Stimulated activated CD4-positive, alpha-beta T cell treated with anti-CD3 and anti-CD28 coated beads, Interleukin-4, amount 100 ng/mL, for 48 hours (primary cell): Measurements from ENCODE around the gene STPG3.
A peak's percentile ranks its signal among the peaks of the same experiment; 100 is the strongest.

ENCODE experiments used
- DNase-seq, 2 donors: peaks; one replicate each; pipeline ENCODE4 v3.0.0-alpha.2; 2020; ENCODE audit warnings: low read depth in 2 of 2

Gene STPG3

GRCh38 chr9:137222190-137223077, 28.7 kb upstream of the STPG3 start, which contains the start of gene RNF208:
TSS of gene RNF208 (minus strand) at chr9:137222240. CDS start at chr9:137221212, 1,028 bp downstream.
- no peak for DNase-seq

GRCh38 chr9:137223078-137223970, 27.8 kb upstream of the STPG3 start:
- DNase-seq = peak; percentile 97 to 100

GRCh38 chr9:137224830-137225694, 26.0 kb upstream of the STPG3 start, which contains the start of gene CYSRT1:
TSS of gene CYSRT1 (plus strand) at chr9:137225174. CDS start at chr9:137225622, 448 bp downstream.
- no peak for DNase-seq

DNA sequence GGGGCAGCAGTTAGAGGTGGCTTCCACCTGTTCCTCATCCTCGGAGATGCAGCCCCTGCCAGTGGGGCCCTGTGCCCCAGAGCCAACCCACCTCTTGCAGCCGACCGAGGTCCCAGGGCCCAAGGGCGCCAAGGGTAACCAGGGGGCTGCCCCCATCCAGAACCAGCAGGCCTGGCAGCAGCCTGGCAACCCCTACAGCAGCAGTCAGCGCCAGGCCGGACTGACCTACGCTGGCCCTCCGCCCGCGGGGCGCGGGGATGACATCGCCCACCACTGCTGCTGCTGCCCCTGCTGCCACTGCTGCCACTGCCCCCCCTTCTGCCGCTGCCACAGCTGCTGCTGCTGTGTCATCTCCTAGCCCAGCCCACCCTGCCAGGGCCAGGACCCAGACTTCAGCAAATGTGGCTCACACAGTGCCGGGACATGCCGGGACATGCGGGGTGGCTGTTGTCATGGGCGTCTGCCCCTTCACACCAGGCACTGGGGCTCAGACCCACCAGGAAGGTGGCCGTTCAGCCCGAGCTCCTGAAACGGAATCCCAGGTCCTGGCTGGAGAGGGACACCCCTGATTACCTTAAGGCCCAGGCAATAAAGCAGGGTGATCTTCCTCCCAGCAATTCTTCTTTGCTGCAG, 25.3 kb upstream of the STPG3 start:
- DNase-seq = no peak

DNA sequence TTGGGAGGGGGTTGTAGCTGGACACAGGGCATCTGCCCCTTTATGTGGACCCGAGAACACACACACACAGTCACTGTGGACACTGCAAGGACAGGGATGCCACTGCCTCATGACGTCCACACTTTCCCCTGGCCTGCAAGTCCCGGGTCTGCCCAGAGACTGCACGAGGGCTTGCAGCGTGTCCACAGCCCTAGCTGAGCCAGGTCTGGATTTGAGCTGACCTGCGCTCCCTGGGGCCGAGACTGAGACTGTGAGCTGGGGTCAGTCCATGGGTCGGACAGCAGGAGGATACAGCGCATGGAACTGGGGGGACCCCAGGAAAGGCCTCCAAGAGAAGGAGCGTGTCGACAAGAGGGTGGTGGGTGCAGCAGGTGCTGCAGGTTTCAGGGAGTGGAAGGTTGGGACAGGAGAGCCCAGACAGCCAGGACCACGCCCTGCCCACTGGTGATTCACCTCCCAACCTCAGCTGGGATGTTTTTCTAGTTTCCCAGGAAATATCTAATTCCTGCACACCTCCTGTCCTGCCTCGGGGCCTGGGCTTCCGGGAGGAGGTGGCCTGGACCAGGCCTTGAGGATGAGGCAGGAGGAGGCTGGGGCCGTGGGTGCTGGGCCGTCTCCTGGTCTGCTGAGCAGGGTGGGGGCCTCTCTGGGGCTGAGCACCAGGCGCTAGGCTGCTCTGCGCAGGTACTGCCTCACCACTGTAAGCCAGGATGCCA, 24.6 kb upstream of the STPG3 start:
- DNase-seq = no peak

DNA sequence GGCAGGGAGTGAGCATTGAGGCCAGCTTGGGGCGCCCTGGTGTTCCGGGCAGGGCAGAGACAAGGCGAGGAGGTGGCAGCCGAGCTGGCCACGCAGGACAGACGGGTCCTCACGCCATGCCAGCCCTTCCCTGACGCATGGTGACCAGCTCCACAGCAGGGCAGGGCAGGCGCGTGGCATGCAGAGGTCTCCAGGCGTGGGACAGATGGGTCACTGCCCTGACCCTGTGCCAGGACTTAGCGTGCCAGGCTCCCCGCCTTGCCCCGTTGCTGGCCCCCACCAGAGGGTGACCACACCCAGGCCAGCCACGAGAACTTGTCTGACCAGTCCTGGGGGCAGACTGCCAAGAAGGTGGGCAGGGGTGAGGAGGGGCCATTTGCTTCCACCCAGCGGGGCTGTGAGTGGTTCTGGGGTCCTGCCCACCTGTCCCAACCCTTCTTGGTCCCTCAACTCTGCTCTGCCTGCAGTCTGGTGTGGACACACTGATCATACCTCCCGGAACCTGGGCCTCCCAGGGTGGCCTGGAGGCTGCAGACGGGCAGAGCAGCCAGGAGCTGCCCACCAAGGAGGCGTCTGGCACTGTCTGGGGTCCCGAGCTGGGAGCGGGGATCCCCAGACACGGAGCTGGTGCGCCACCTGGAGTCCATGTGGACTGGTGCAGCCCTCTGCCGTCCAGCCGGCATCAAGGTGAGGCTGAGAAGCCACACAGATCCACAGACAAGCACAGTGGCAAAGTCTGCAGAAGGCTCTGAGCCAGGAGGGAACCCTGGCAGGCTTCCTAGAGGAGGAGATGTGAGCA, 23.8 kb upstream of the STPG3 start, which contains the start of gene RNF224:
Gene RNF224, plus strand, starts transcription at position 449 of the 799 bp plus-strand sequence. CDS start 834 bp downstream, outside the sequence.
- DNase-seq = peak; percentile 73 to 80

GRCh38 chr9:137227853-137228505, 23.1 kb upstream of the STPG3 start:
- DNase-seq = no peak

DNA sequence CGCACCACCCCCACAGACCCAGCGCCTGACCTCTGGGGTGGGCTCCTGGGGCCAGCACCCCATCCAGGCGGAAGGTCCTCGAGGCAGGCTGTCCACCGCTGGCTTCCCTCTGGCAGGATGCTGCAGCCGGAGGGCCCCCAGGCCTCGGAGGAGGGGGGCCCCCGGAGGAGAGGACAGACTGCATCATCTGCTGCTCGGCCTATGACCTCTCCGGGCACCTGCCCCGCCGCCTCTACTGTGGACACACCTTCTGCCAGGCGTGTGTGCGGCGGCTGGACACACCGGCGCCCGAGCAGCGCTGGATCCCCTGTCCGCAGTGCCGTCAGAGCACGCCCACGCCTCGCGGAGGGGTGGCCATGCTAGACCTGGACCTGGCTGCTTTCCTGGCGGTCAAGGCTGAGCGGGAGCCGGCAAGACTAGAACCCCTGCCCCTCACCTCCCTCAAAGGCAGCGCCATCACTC, 22.5 kb upstream of the STPG3 start:
- DNase-seq = no peak

- no peak for DNase-seq
These were observed 21.9 kb upstream of the STPG3 start for GRCh38 chr9:137228968-137229896.

GRCh38 chr9:137229903-137230704, 21.0 kb upstream of the STPG3 start:
- DNase-seq = no peak

GRCh38 chr9:137230705-137231371, 20.2 kb upstream of the STPG3 start, which contains the start of gene SLC34A3:
TSS of gene SLC34A3 (plus strand) at chr9:137230901. CDS start at chr9:137231703, 802 bp downstream.
- DNase-seq = no peak

GRCh38 chr9:137231372-137232039, 19.6 kb upstream of the STPG3 start:
- DNase-seq = no peak

DNA sequence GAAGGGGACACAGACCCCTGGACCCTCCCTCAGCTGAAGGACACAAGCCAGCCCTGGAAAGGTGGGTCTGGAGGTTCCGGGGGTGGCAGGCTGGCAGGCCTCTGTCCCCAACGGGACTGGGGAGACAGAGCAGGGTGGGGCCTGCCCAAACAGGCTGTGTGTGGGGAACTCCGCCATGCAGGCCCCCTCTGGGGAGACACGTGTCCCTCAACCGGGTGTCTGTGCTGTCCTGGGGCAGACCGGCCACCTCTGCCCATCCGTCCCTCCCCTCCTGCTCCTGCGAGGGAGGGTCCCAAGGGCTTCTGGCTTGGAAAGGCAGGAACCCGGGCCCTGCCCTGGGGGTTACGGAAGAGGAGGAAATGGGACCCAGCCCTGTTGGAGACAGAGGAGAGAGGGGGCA, 19.0 kb upstream of the STPG3 start:
- DNase-seq = no peak

- no peak for DNase-seq
These were observed 18.6 kb upstream of the STPG3 start for GRCh38 chr9:137232510-137232909.
